B cell (primary cell): Measurements from ENCODE around the gene LAMP5. TPM values are rescaled to one million over a fixed set of nuclear protein-coding genes. Genes with fewer than 3 reads are reported as not detected.

Experiments
- ATAC-seq: fragments of 200-7000 bp; cut with Tn5 transposase; one replicate; pipeline ENCODE4 v1.10.0; 2021; ENCODE audit warnings: low read depth, mild to moderate bottlenecking, moderate number of reproducible peaks, moderate library complexity
- CTCF ChIA-PET: fragments of 350-600 bp; sonication (Branson Sonifier 250); formaldehyde crosslinking; loops from one replicate; lab custom pipeline; 2021; ENCODE audit warnings: antibody characterized with exemption, inconsistent platforms; lab: Charles Lee
- POLR2A ChIA-PET: fragments of 350-600 bp; sonication (Branson Sonifier 250); formaldehyde crosslinking; loops from one replicate; lab custom pipeline; 2021; ENCODE audit warnings: antibody characterized with exemption; lab: Charles Lee
- DNase-seq: peaks from one replicate; pipeline ENCODE4 v3.0.0; 2013
- H2AFZ ChIP-seq: 2 replicates; pipeline ENCODE4 v1.6.1; 2012; ENCODE audit warnings: mild to moderate bottlenecking, low read depth, low read length; ENCODE audit not compliant: insufficient read depth, poor library complexity, severe bottlenecking
- H3K27ac ChIP-seq, 2 donors: 1 replicate in 1 of 2; 2 replicates in 1 of 2; pipeline ENCODE4 v1.5.1; 2012 to 2013; ENCODE audit warnings: low read length in 2 of 2, mild to moderate bottlenecking in 2 of 2, moderate library complexity in 1 of 2
- H3K27me3 ChIP-seq, 4 experiments: fragments of 200-600 bp in 1 of 4; sonication (generic) in 1 of 4; replicated peaks in 1 of 4; 1 replicate in 2 of 4; 2 replicates in 2 of 4; pipeline versions ENCODE4 v1.6.1 to v1.7.0; 2013 to 2016; ENCODE audit warnings: low read length in 3 of 4, mild to moderate bottlenecking in 2 of 4, mixed read lengths in 1 of 4, moderate library complexity in 1 of 4; ENCODE audit not compliant: insufficient read depth in 4 of 4, control insufficient read depth in 3 of 4; ENCODE audit errors: control extremely low read depth in 1 of 4
- H3K36me3 ChIP-seq, 2 experiments: replicated peaks in 1 of 2; 1 replicate in 1 of 2; 2 replicates in 1 of 2; pipeline versions ENCODE4 v1.6.1 to v1.7.1; 2013; ENCODE audit warnings: low read length in 1 of 2; ENCODE audit not compliant: insufficient read depth in 2 of 2, control insufficient read depth in 1 of 2; ENCODE audit errors: control extremely low read depth in 1 of 2, extremely low read depth in 1 of 2
- H3K4me1 ChIP-seq, 2 donors: fragments of 200-600 bp in 1 of 2; sonication (generic) in 1 of 2; 1 replicate in 1 of 2; 2 replicates in 1 of 2; pipeline versions ENCODE4 v1.5.1 to v1.6.1; 2013 to 2017; ENCODE audit warnings: low read length in 2 of 2; ENCODE audit not compliant: control insufficient read depth in 2 of 2, insufficient read depth in 2 of 2
- H3K4me2 ChIP-seq: replicated peaks from 2 replicates; pipeline ENCODE3; 2012; ENCODE audit warnings: mild to moderate bottlenecking, low read depth, low read length; ENCODE audit not compliant: poor library complexity, severe bottlenecking
- H3K4me3 ChIP-seq, 5 experiments: fragments of 200-600 bp in 1 of 5; sonication (generic) in 1 of 5; 1 replicate in 3 of 5; 2 replicates in 2 of 5; pipeline versions ENCODE4 v1.5.1 to v1.7.0; 2011 to 2016; ENCODE audit warnings: low read length in 4 of 5, mild to moderate bottlenecking in 4 of 5, low read depth in 2 of 5, control low read depth in 1 of 5, moderate library complexity in 1 of 5; ENCODE audit not compliant: insufficient read depth in 1 of 5; ENCODE audit errors: control extremely low read depth in 1 of 5, extremely low read depth in 1 of 5
- H3K79me2 ChIP-seq: fragments of 200-600 bp; sonication (generic); one replicate; pipeline ENCODE4 v1.6.0; 2016; ENCODE audit warnings: low read length; ENCODE audit not compliant: control insufficient read depth, insufficient read depth
- H3K9ac ChIP-seq: fragments of 200-600 bp; sonication (generic); 2 replicates; pipeline ENCODE4 v1.6.1; 2017; ENCODE audit warnings: mild to moderate bottlenecking, low read length, moderate library complexity
- H3K9me3 ChIP-seq, 3 donors: one replicate each; pipeline versions ENCODE4 v1.6.1 to v1.7.1; 2013; ENCODE audit warnings: low read length in 2 of 3; ENCODE audit not compliant: control insufficient read depth in 2 of 3, insufficient read depth in 1 of 3; ENCODE audit errors: control extremely low read depth in 1 of 3
- H4K20me1 ChIP-seq: 2 replicates; pipeline ENCODE4 v1.6.0; 2012; ENCODE audit warnings: mild to moderate bottlenecking, low read length; ENCODE audit not compliant: insufficient read depth, control insufficient read depth, poor library complexity, severe bottlenecking
- H3K27ac Mint-ChIP-seq: one replicate; pipeline ENCODE4 v1.8.0; 2021; ENCODE audit warnings: mixed read lengths
- H3K27me3 Mint-ChIP-seq: one replicate; pipeline ENCODE4 v1.8.0; 2021; ENCODE audit warnings: mixed read lengths
- H3K4me1 Mint-ChIP-seq: one replicate; pipeline ENCODE4 v1.8.0; 2021; ENCODE audit warnings: mixed read lengths
- H3K4me3 Mint-ChIP-seq: one replicate; pipeline ENCODE4 v1.8.0; 2021; ENCODE audit warnings: mixed read lengths
- H3K9me3 Mint-ChIP-seq: one replicate; pipeline ENCODE4 v1.8.0; 2022; ENCODE audit warnings: mixed read lengths; ENCODE audit not compliant: insufficient read depth
- EZH2 ChIP-seq: IDR thresholded peaks from 2 replicates; pipeline ENCODE4 v1.6.1; 2012; ENCODE audit warnings: borderline replicate concordance, low read depth, mild to moderate bottlenecking, moderate library complexity, low read length; ENCODE audit not compliant: insufficient read depth, poor library complexity, severe bottlenecking
- WGBS: methylation state at CpG from one replicate; pipeline ENCODE4 v1.1.5; 2013; ENCODE audit warnings: missing lambda C conversion rate; ENCODE audit not compliant: insufficient coverage; 5-methylcytosine and 5-hydroxymethylcytosine counted together
- intact Hi-C: fragments of 100-400 bp; cut with micrococcal nuclease; formaldehyde crosslinking; loops from one replicate; pipeline ENCODE4 v1.10.0; 2022
- polyA minus RNA-seq: library from RNA; depleted of rRNA, polyadenylated mRNA; stranded (reverse); fragments of >200 nt; gene quantifications from 2 replicates; pipeline ENCODE4 v1.2.3, GENCODE V29; 2012
- polyA plus RNA-seq: library from polyadenylated mRNA; depleted of rRNA; stranded (reverse); fragments of >200 nt; gene quantifications from 2 replicates; pipeline ENCODE4 v1.2.3, GENCODE V29; 2012
- total RNA-seq, 2 donors: library from RNA; stranded (reverse); fragments of 120-200 nt in 1 of 2; gene quantifications; 1 replicate in 1 of 2; 2 replicates in 1 of 2; pipeline versions ENCODE4 v1.2.3 to v1.2.4, GENCODE V29; 2013 to 2022
- TF ChIP-seq, protein P1 (sequence below): fragments of 200-600 bp; IDR thresholded peaks from one replicate; pipeline ENCODE4 v1.8.0; 2022; ENCODE audit warnings: antibody characterized with exemption, mild to moderate bottlenecking

The LAMP5 gene
- total RNA-seq (0.15 and 0.17 TPM in 2 replicates), polyA plus RNA-seq (0.59 and 1.3 TPM in 2 replicates), polyA minus RNA-seq (0.69 and 1.4 TPM in 2 replicates)
- 2.8 TPM for total RNA-seq (2013)

DNA sequence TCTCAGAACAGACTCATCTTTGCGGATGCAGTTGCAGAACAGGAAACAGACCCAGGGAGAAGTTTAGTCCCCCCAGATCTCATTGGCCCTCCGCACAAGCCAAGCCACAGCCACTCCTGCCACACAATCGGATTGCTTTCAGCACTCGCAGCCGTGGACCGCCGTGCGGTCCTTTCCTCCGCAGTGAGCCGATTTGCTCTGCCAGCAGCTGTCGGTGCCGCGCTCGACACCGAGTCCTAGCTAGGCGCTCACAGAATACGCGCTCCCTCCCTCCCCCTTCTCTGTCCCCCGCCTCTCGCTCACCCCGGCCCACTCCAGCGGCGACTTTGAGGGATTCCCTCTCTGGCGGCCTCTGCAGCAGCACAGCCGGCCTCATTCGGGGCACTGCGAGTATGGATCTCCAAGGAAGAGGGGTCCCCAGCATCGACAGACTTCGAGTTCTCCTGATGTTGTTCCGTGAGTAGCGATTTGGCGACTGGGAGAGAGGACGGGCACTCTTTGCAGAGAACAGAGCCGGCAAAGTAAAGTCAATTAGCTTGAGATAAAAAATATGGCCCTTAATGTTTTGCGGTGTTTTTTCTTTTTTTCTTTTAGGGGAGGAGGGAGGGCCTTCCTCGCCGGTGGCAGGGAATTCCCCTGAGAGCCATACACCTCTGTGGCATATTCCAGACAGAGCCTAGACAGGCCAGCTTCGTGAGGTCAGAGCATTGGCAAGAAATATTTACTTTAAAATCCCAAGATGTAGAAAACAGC, at the start of gene LAMP5:
LAMP5 (plus strand) TSS at position 130 of the 753 bp plus-strand sequence; CDS start at position 393, 263 bp downstream.
- intact Hi-C loops, result no loop called here
- CTCF ChIA-PET, result no interaction called here
- ATAC-seq (no peak), DNase-seq (peak; percentile 27)
- Histone ChIP-seq H3K27ac (no peak within 1 kb of the TSS), H3K9ac (no peak within 1 kb of the TSS), H3K4me1 (peaks cover 34 to 44% of the 10 kb centered on the region in 2 donors), H3K36me3 (no peaks in the 10 kb centered on the region), H2AFZ (peak within 1 kb of the TSS; percentile 36), H3K4me2 (peak within 1 kb of the TSS; percentile 68), H4K20me1 (no peaks in the 10 kb centered on the region), H3K9me3 (peaks cover 0 to 7% (median 0%) of the 10 kb centered on the region in 3 donors), H3K79me2 (no peaks in the 10 kb centered on the region), H3K27me3 (peaks cover 0 to 39% (median 22%) of the 10 kb centered on the region in 4 experiments), H3K4me3 (peak within 1 kb of the TSS in 3 of 5 experiments; percentile 23 to 37 (median 32))
- no peak within 1 kb of the TSS for H3K27ac Mint-ChIP-seq
- H3K9me3 Mint-ChIP-seq, result no peaks in the 10 kb centered on the region
- H3K27me3 Mint-ChIP-seq, result peaks cover 62% of the 10 kb centered on the region
- POLR2A ChIA-PET, result no interaction called here
- WGBS, result 4% methylated on average over 33 of the region's 38 CpGs
- H3K4me1 Mint-ChIP-seq, result peaks cover 37% of the 10 kb centered on the region
- TF ChIP-seq, protein P1, sequence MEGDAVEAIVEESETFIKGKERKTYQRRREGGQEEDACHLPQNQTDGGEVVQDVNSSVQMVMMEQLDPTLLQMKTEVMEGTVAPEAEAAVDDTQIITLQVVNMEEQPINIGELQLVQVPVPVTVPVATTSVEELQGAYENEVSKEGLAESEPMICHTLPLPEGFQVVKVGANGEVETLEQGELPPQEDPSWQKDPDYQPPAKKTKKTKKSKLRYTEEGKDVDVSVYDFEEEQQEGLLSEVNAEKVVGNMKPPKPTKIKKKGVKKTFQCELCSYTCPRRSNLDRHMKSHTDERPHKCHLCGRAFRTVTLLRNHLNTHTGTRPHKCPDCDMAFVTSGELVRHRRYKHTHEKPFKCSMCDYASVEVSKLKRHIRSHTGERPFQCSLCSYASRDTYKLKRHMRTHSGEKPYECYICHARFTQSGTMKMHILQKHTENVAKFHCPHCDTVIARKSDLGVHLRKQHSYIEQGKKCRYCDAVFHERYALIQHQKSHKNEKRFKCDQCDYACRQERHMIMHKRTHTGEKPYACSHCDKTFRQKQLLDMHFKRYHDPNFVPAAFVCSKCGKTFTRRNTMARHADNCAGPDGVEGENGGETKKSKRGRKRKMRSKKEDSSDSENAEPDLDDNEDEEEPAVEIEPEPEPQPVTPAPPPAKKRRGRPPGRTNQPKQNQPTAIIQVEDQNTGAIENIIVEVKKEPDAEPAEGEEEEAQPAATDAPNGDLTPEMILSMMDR, result no peak
- TF ChIP-seq EZH2, result no peak
- H3K4me3 Mint-ChIP-seq, result peak within 1 kb of the TSS; percentile 60

- intact Hi-C loops, result no loop called here
- no peak overlapping the region for H3K4me3 ChIP-seq
- ChIA-PET POLR2A (no interaction called here), CTCF (interaction anchor here (0.8 kb wide), 1 partner anchor 15 kb away, joined by 3 read pairs; no protein-coding TSS in a partner anchor)
- no peak overlapping the region for H3K27ac ChIP-seq
- no peak overlapping the region for H3K27ac Mint-ChIP-seq
- H3K4me2 ChIP-seq, result no peak overlapping the region
- ATAC-seq (no peak), DNase-seq (peak; percentile 6)
- no peak for TF ChIP-seq EZH2
- TF ChIP-seq, protein P1, result peak; percentile 31
- no peaks in the 10 kb centered on the region for H3K27me3 Mint-ChIP-seq
- H3K4me1 ChIP-seq, result no peaks in the 10 kb centered on the region
- H3K9me3 Mint-ChIP-seq, result peaks cover 6% of the 10 kb centered on the region
- no peaks in the 10 kb centered on the region for H3K4me1 Mint-ChIP-seq
- no peaks in the 10 kb centered on the region for H3K9me3 ChIP-seq
- no CpG with 5 or more reads among the region's 3 CpGs for WGBS
- no peak overlapping the region for H3K9ac ChIP-seq
- no peaks in the 10 kb centered on the region for H4K20me1 ChIP-seq
- no peak overlapping the region for H2AFZ ChIP-seq
- H3K27me3 ChIP-seq, result no peaks in the 10 kb centered on the region
- no peaks in the 10 kb centered on the region for H3K36me3 ChIP-seq
- H3K4me3 Mint-ChIP-seq, result no peak overlapping the region
- H3K79me2 ChIP-seq, result no peaks in the 10 kb centered on the region
Observed at GRCh38 chr20:9467995-9468394, 46.4 kb upstream of the LAMP5 start.
